Measurements from ENCODE around the gene ARID4B. TPM values are rescaled to one million over a fixed set of nuclear protein-coding genes. Genes with fewer than 3 reads are reported as not detected.

Gene ARID4B
- total RNA-seq, 1 experiment from 2014 or later = 28.3 TPM

- CTCF ChIA-PET = interaction anchor here (1.0 kb wide), 1 partner anchor 118 kb away, joined by 3 read pairs; no protein-coding TSS in a partner anchor
- Histone ChIP-seq H3K9ac (ENCODE audit: low read length) (no peak overlapping the region), H3K4me3 (replicated peaks in 1 of 2; ENCODE audit: low read depth in 1 of 2, low read length in 2 of 2) (no peak overlapping the region), H3K36me3 (ENCODE audit: control insufficient read depth in 1 of 2, insufficient read depth in 2 of 2, low read length in 2 of 2) (no peaks in the 10 kb centered on the region), H3K79me2 (ENCODE audit: insufficient read depth, low read length) (peaks cover 90% of the 10 kb centered on the region), H3K27ac (ENCODE audit: low read depth, low read length) (no peak overlapping the region), H2AFZ (ENCODE audit: low read depth, low read length, poor library complexity, severe bottlenecking) (no peak overlapping the region), H3K4me1 (ENCODE audit: control insufficient read depth in 1 of 2, insufficient read depth in 2 of 2, low read length in 2 of 2) (peaks cover 23 to 28% of the 10 kb centered on the region in 2 experiments), H4K20me1 (ENCODE audit: insufficient read depth) (0 out of 2 replicates have a peak, but pooled peaks cover 6% of the 10 kb centered on the region), H3K9me2 (ENCODE audit: insufficient read depth) (no peaks in the 10 kb centered on the region), H3K9me3 (ENCODE audit: control insufficient read depth in 1 of 2, insufficient read depth in 1 of 2, low read depth in 1 of 2, low read length in 2 of 2) (no peaks in the 10 kb centered on the region), H3K27me3 (ENCODE audit: insufficient read depth, low read length) (no peaks in the 10 kb centered on the region), H3K4me2 (ENCODE audit: low read length) (no peak overlapping the region)
- POLR2A ChIA-PET = no interaction called here
- intact Hi-C loops (cut with micrococcal nuclease) = no loop called here
- no peak for TF ChIP-seq MAX (IDR thresholded peaks at IDR 0.05)
- no TSS peak for BruUV-seq (replicated peaks)
- RAD21 ChIA-PET (ENCODE audit: low non-redundant PET in 1 of 2, low total read pairs in 2 of 2, uncharacterized antibody in 2 of 2, unreplicated experiment in 2 of 2) = no interaction called here
- ATAC-seq = no peak
- no peak for DNase-seq (ENCODE audit: low read depth, low spot score)
These were observed 29.2 kb downstream of the ARID4B start for GRCh38 chr1:235298758-235299157.

- H3K9me2 ChIP-seq (ENCODE audit: insufficient read depth) = no peaks in the 10 kb centered on the region
- peaks cover 23 to 28% of the 10 kb centered on the region in 2 experiments for H3K4me1 ChIP-seq (ENCODE audit: control insufficient read depth in 1 of 2, insufficient read depth in 2 of 2, low read length in 2 of 2)
- H3K4me3 ChIP-seq (replicated peaks in 1 of 2; ENCODE audit: low read depth in 1 of 2, low read length in 2 of 2) = no peak overlapping the region
- CTCF ChIA-PET = no interaction called here
- H4K20me1 ChIP-seq (ENCODE audit: insufficient read depth) = peaks cover 6% of the 10 kb centered on the region; the same call in 1 of the 2 replicates
- H3K4me2 ChIP-seq (ENCODE audit: low read length) = no peak overlapping the region
- RAD21 ChIA-PET (ENCODE audit: low non-redundant PET in 1 of 2, low total read pairs in 2 of 2, uncharacterized antibody in 2 of 2, unreplicated experiment in 2 of 2) = no interaction called here
- no peak for TF ChIP-seq EGR1 (IDR thresholded peaks at IDR 0.05; ENCODE audit: low read depth)
- no peak for TF ChIP-seq RAD21 (IDR thresholded peaks at IDR 0.05; ENCODE audit: low read depth)
- intact Hi-C loops (cut with micrococcal nuclease) = no loop called here
- no peaks in the 10 kb centered on the region for H3K36me3 ChIP-seq (ENCODE audit: control insufficient read depth in 1 of 2, insufficient read depth in 2 of 2, low read length in 2 of 2)
- no peak for DNase-seq (ENCODE audit: low read depth, low spot score)
- ATAC-seq = no peak
- H3K27me3 ChIP-seq (ENCODE audit: insufficient read depth, low read length) = no peaks in the 10 kb centered on the region
- peaks cover 93% of the 10 kb centered on the region for H3K79me2 ChIP-seq (ENCODE audit: insufficient read depth, low read length)
- H3K27ac ChIP-seq (ENCODE audit: low read depth, low read length) = no peak overlapping the region
- no TSS peak for BruUV-seq (replicated peaks)
- H3K9me3 ChIP-seq (ENCODE audit: control insufficient read depth in 1 of 2, insufficient read depth in 1 of 2, low read depth in 1 of 2, low read length in 2 of 2) = no peaks in the 10 kb centered on the region
- H2AFZ ChIP-seq (ENCODE audit: low read depth, low read length, poor library complexity, severe bottlenecking) = no peak overlapping the region
- H3K9ac ChIP-seq (ENCODE audit: low read length) = no peak overlapping the region
- POLR2A ChIA-PET = no interaction called here
These were observed 30.4 kb downstream of the ARID4B start for GRCh38 chr1:235297579-235297978.

DNA sequence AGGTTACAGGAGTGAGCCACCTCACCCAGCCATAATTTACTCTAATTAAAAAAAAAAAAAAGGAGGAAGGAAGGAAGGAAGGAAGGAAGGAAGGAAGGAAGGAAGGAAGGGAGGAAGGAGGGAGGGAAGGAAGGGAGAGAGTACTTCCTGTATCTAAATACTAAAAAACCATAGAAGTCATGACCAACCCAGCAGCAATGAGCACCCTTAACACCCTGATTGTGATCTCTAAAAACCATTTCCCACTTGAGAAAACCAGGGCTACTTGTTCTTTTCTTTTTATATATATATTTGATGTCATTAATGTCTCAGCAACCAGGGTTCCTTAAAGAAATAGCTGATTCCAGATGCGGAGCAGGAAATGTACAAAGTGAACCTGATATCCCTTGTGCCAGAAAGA is 31.2 kb downstream of the ARID4B start:
- no peak overlapping the region for H3K27ac ChIP-seq (ENCODE audit: low read depth, low read length)
- peaks cover 6% of the 10 kb centered on the region; the same call in 1 of the 2 replicates for H4K20me1 ChIP-seq (ENCODE audit: insufficient read depth)
- H3K27me3 ChIP-seq (ENCODE audit: insufficient read depth, low read length) = no peaks in the 10 kb centered on the region
- H3K79me2 ChIP-seq (ENCODE audit: insufficient read depth, low read length) = peaks cover 93% of the 10 kb centered on the region
- H3K9me2 ChIP-seq (ENCODE audit: insufficient read depth) = no peaks in the 10 kb centered on the region
- H3K4me2 ChIP-seq (ENCODE audit: low read length) = peak overlapping the region; percentile 6; the same call in 1 of the 2 replicates
- H3K4me1 ChIP-seq (ENCODE audit: control insufficient read depth in 1 of 2, insufficient read depth in 2 of 2, low read length in 2 of 2) = peaks cover 23 to 28% of the 10 kb centered on the region in 2 experiments
- ATAC-seq = no peak
- POLR2A ChIA-PET = no interaction called here
- H3K36me3 ChIP-seq (ENCODE audit: control insufficient read depth in 1 of 2, insufficient read depth in 2 of 2, low read length in 2 of 2) = no peaks in the 10 kb centered on the region
- no peak overlapping the region for H2AFZ ChIP-seq (ENCODE audit: low read depth, low read length, poor library complexity, severe bottlenecking)
- intact Hi-C loops (cut with micrococcal nuclease) = no loop called here
- no TSS peak for BruUV-seq (replicated peaks)
- H3K9ac ChIP-seq (ENCODE audit: low read length) = no peak overlapping the region
- no peak for TF ChIP-seq SRF (IDR thresholded peaks at IDR 0.05; ENCODE audit: low read depth)
- TF ChIP-seq EZH2 (IDR thresholded peaks at IDR 0.05) = no peak
- TF ChIP-seq YY1 (IDR thresholded peaks at IDR 0.05; ENCODE audit: extremely low read depth, insufficient replicate concordance, low read depth, low read length) = no peak
- DNase-seq (ENCODE audit: low read depth, low spot score) = no peak
- no peaks in the 10 kb centered on the region for H3K9me3 ChIP-seq (ENCODE audit: control insufficient read depth in 1 of 2, insufficient read depth in 1 of 2, low read depth in 1 of 2, low read length in 2 of 2)
- CTCF ChIA-PET = no interaction called here
- no peak overlapping the region for H3K4me3 ChIP-seq (replicated peaks in 1 of 2; ENCODE audit: low read depth in 1 of 2, low read length in 2 of 2)
- RAD21 ChIA-PET (ENCODE audit: low non-redundant PET in 1 of 2, low total read pairs in 2 of 2, uncharacterized antibody in 2 of 2, unreplicated experiment in 2 of 2) = no interaction called here
